NCI-H187 (cell line): ENCODE data around the gene TMEM168.
A peak's percentile ranks its signal among the peaks of the same experiment; 100 is the strongest.
"Not testable (repeated sequence)": the region's sequence is repeated elsewhere in the genome, so short reads cannot be mapped to it uniquely, and the experiment has no call there.

Experiments used
- DNase-seq, 2 experiments: peaks; one replicate each; lab custom pipeline; 2025; lab: John Stamatoyannopoulos, UW

Gene TMEM168, protein sequence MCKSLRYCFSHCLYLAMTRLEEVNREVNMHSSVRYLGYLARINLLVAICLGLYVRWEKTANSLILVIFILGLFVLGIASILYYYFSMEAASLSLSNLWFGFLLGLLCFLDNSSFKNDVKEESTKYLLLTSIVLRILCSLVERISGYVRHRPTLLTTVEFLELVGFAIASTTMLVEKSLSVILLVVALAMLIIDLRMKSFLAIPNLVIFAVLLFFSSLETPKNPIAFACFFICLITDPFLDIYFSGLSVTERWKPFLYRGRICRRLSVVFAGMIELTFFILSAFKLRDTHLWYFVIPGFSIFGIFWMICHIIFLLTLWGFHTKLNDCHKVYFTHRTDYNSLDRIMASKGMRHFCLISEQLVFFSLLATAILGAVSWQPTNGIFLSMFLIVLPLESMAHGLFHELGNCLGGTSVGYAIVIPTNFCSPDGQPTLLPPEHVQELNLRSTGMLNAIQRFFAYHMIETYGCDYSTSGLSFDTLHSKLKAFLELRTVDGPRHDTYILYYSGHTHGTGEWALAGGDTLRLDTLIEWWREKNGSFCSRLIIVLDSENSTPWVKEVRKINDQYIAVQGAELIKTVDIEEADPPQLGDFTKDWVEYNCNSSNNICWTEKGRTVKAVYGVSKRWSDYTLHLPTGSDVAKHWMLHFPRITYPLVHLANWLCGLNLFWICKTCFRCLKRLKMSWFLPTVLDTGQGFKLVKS

DNA sequence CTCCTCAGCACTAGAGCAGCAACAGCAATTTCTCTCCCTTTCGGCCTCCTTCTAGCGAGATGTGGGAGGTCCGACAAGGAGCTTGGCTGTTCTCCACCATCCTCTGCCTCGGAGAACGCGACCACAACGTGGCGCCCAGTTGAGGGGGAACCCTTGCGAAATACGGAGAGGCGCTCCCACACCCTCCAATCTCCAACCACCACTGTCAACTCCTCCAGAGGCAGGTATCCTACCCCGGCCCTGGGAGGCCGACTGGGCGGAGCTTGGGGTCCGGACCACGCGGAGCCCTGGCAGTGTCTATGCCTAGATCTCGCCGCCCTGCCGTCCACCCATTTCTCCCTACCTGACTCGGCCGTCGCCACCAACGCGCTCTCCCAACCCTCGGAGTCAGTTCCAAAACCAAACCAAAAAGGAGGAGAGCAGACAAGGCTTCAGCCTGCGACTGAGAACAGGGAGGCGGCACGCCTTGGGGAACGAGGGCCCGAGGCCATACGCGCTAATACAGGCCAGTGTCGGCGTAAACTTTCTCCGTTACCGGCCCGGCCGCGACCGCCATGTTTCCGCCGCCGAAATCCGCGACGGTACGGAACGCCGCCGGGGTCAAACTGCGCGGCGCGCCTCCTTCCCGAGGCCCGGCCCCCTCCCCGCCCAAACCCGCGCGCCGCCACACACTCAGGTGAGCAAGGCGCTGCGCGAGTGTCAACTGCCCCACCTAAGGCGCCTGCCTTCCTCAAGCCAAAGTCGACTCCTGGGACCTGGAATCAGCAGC is at the start of gene TMEM168:
TMEM168 (minus strand) TSS at position 577 of the 769 bp plus-strand sequence. CDS start 5,568 bp downstream, outside the sequence.
- peak; percentile 81 to 91 for DNase-seq

DNA sequence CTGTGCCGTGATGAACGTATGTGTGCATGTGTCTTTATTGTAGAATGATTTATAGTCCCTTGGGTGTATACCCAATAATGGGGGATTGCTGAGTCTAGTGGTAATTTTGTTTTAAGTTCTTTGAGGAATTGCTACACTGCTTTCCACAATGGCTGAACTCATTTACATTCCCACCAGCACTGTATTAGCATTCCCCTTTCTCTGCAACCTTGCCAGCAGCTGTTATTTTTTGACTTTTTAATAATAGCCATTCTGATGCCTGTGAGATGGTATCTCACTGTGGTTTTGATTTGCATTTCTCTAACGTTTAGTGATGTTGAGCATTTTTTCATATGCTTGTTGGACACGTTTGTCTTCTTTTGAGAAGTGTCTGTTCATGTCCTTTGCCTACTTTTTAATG is 45.7 kb upstream of the TMEM168 start:
- not testable (repeated sequence) for DNase-seq

DNA sequence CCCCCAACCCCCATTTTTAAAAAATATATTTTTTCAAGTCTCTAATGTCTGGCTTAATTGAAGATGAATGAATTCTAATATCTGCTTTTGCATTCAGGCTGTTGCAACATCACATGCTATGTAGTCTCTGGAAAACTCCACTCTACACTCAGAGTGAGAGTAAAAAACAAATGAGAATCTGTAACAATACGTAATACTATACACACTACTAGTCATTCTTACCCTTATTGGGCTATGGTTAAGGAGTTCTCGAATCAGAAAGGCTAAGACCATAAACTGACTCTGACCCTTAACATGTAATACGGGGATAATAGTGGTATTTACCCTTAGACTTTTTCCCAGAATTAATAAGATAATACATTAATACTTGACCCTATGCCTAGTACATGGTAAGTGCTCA is 42.9 kb upstream of the TMEM168 start:
- no peak for DNase-seq

DNA sequence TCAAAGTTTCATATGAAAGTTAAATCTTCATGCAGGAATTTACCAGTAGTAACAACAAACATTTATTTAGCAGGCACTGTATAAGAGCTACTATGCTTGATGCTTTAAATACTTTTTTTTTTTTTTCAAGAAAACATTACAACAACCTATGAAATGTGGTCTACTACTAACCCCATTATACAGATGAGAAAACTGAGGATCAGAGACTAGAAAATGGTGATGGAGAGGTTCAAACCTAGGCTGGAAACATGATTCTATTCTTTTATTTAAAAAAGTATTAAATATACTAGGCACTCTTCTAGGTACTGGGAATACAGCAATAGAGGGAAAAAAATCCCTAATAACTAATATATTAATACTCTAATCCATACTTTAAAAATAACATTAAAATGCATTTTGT is 40.6 kb upstream of the TMEM168 start:
- no peak for DNase-seq

DNA sequence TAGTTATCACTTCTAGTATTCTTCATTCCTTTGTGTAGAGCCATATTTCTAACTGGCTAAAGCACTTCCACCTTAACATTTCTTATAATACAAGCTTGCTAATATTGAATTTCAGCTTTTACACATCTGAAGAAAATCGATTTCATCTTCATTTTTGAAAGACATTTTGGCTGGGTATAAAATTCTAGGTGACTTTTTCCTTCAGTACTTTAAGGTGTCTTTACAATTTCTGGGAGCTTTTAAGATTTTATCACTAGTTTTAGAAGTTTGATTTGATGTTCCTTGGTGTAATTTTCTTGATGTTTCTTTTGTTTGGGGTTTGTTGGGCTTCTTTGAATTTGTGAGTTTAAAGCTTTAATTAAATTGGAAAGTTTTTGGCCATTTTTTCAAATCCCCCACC is 38.5 kb upstream of the TMEM168 start:
- DNase-seq, result no peak

DNA sequence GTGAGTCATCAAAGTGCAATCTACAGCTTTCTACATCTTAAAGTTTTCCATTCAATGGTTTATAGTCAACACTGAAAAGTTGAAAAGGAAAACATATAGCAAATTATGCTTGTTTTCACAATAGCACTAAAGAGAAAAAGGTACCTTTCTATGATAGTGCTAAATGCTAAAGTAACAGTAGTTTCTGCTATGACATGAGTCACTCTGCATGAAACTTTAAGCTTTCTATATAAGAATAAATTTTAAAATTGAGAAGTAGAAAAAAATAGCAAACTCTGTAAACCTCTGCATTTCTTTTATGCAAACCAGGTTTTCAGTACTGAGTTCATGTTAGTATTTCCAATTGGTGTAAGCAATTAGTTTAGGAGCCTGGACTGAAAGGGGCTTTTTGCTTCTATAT is 31.2 kb upstream of the TMEM168 start:
- DNase-seq, result no peak

DNA sequence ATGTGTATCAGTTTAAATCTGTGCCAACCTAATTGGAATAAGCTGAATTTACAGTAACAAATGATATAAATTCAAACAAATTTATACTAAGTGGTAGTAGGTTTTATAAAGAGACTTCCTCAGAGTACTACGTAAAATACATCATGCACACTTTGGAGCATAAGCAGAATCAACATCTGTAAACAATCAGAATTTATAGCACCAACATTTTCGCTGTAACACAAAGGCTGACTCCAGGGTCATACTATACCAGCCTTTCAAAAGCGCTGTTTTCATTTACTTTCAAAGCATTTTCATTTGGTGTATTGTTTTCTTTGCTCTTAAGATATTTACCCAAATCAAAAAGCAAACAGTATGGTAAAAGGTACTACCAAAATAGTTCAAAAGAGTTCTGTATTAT is 29.3 kb upstream of the TMEM168 start:
- DNase-seq, result no peak

DNA sequence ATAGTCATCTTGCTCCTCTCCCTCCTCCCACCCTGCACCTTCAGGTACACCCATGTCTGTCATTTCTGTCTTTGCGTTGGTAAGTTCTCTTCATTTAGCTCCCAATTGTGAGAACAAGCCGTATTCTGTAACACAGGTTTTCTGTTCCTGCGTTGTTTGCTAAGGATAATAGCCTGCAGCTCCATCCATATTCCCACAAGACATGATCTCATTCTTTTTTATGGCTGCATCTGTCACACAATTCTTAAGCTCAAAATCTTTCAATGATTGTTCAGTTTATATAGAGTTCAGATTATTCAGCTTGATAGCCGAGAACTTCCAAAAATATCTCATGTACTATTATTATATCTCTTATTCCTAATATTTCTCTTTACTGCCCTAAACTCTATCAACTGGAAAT is 16.0 kb upstream of the TMEM168 start:
- DNase-seq, result no peak

DNA sequence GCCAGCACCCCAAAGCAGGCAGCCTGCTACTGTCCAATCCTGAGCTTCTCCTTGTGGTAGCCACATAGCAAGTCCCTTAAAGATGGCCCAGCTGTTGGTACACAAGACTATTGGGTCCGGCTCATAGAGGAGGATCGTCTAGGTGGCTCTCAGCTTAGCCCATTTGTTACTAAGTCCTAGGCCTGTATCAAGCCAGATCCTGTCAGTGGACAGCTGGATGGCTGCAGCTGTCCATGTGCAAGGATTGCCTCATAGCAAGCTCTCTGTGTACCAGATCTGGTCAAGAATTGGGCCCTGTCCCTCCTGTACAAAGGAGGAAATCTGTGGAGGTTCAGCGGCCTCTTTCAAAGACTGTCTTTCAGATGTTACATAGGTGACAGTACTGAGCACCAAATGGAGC is 12.2 kb upstream of the TMEM168 start:
- DNase-seq, result no peak

DNA sequence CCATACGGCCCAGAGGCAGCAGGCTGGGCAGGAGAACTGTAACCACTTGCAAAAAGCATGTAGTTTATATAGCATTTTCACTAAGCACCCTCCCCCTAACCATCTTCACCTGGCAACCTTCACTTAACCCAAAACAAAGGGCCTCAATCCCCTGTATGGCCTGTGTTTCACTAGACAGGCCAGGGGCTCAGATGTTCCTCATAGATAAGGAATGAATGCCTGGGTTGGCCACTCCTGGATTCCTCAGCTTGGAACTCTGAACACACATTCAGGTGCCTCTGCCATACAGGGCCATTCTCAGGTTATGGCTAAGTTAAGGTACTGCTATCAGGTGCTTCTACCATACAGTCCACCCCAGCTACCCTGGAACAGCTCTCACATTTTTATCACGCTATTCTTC is 10.3 kb upstream of the TMEM168 start:
- no peak for DNase-seq

DNA sequence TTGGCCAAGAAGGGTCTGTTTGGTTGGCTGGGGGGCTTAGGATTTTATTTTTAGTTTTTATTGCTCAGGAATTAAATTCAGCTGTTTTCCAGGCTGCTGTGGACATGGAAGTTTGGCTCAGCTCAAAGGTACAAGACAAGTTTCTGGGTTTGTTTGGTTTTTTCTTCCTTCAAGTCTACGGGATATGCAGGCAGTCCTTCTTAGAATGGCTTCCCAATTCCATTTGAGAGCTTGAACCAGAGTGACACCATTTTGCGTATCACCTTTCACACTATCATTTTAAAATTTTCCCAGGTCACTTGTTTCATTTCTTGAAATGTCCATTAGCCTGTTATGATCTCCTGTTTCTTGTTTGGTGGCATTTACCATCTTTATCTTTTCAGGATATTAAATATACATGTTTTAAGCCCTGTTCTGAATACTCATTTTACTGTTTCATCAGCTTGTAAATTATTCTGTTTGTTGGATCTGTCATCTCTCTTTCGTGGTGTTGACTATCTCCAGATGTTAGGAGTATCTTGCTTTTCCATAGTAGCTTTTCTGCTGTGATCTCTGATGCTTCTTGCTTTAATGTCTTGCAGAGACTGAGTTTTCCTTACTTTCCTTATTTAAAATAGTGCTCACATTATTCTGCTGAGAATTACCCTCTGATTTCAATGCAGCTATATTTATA is 9.4 kb upstream of the TMEM168 start:
- DNase-seq, result no peak

DNA sequence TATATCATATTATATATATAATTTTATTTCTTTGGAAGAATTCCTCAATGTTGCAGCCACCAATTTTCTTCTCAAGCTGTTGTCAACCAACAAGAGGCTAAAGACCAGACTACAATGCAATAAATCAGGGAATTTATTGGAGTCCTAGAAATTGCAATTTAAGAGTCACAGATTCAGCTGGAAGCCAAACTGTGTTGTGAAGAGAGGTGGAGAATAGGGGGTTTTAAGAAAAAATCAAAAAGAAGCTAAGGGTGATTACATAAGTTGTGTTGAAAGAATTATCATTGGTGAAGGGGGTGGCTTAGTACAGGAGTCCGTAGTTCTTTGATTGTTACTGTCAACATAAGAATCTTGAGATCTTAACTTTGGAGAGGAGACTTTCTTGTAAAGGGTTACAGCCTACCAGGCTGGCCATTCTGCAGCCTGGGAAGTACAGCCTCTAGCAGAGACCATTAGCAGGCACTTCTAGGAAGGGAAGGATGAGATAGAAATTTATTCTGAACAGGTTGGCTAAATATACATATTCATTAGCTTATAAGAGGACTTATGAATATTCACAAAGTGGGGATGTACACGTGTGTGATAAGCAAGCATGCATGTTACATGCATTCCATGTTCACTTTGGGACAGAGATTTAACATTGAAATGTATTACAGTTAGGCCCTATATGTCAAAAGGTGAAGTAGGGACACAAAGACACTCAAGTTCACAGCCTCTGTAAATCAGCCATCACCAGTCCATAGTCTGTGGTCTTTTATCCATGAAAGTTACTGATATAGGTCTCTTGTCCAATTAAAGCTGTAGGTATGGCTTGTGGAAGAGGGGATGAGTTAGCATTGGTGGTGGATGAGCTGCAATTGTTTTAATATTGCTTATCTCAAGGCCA is 8.3 kb upstream of the TMEM168 start:
- DNase-seq, result no peak

DNA sequence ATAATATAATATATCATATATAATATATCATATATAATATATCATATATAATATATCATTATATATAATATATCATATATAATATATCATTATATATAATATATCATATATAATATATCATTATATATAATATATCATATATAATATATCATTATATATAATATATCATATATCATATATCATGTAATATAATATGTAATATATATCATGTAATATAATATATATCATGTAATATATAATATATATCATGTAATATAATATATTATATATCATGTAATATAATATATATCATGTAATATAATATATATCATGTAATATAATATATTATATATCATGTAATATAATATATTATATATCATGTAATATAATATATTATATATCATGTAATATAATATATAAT is 6.4 kb upstream of the TMEM168 start:
- DNase-seq, result not testable (repeated sequence)

DNA sequence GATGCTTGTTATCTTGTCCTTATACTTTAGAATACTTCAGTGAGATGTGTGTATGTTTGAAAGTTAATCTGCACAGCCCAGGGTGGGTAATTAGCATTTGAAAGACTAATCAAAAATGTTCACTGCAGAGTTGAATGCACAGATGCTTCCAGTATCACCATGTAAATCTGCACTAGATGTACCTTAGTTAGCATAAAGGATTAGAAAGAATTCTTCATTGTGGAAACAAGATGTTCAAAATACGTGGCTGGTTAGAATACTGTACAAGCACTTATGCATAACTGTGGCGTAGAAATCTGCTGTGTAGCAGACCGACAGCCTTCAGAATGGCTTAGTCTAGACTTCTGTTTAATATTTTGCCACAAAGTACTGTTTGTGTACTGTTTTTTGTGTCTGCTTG is 2.2 kb upstream of the TMEM168 start:
- DNase-seq, result no peak

DNA sequence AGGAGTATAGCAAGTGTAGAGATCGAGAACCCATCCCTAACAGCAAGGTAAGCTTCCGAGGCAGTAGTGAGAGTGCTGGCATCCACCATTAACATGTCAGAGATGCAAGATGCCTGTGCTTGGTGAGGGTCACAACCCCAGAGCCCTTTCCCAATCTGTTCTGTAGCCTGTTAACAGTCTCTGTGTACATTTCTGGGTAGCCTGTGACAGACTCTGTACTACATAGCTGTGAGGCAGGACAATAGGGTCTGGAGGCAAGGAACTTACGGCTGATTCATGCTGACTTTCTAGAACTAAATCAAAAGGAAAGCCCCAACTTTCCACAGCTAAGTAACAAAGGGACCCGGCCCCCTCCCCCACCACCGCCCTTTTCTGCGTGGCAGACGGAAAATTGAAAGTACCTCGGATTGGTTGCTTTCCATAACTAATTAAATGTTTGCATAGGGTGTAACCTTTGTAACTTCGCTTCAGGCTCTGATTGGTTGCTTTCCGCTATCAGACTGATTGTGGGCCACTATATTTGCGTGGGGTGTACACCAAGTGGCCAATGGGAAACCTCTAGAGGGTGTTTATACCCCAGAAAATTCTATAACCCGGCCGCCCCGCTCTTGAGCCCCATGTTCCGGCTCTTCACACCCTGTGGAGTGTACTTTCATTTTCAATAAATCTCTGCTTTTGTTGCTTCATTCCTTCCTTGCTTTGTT is 1.4 kb upstream of the TMEM168 start:
- no peak for DNase-seq

DNA sequence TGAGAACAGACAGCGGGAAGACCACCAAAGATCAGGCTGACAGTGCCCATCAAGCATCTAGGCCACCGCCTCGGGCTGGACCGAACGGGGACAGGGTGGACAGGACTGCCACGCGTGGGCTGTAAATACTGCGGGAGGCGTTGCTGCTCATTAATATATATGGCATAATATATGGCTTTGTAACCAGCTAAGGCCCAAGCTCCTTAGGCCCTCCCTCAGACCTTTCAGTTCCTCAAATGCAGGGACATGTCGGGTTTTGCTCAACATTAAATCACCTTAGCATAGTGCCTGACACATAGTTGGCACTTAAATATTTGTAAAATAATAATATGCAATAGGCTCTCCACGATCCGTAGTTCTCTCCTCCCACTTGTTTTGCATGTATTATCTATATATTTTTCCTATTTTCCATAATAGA is 402 bp upstream of the TMEM168 start:
- no peak for DNase-seq

DNA sequence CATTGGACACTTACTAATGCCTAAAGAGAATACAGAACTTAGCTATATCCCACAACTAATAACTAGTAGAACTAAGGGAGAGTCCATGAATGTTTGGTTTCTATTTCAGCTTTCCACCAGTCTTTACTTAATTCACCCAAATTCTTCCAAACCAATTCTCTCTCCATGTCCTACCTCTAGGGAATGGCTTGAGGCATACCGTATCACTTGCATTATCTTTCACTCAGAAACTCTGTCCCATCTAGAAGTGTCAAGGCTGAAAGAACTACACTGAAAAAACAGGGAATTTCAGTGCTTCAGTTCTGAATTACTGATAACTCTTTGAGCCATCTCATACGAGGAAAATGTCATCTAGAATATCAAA is 758 bp downstream of the TMEM168 start:
- no peak for DNase-seq

DNA sequence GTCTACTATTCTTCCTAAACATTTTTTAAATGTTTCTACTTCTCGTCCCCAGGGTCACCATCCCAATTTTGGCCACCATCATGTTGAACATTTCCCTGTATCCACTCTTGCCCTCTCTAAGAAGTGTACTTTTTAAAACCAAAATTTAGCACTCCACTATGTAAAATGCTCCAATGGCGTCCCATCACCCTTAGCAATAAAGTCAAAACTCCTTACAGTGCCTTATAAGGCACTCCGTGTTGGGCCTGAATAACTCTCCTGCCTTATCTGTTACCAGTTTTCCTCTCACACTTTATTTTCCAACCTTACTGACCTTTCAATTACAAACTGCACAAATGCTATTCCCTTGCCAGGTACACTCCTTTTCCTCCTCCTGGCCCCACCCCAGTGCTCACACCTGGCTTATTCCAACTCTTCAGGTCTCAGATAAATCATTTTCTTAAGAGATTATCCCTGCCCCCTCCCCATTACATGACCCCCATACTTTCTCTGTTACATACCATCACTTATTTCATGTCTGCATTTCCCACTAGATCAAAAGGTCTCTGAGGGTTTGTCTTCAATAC is 1.3 kb downstream of the TMEM168 start:
- DNase-seq, result no peak

DNA sequence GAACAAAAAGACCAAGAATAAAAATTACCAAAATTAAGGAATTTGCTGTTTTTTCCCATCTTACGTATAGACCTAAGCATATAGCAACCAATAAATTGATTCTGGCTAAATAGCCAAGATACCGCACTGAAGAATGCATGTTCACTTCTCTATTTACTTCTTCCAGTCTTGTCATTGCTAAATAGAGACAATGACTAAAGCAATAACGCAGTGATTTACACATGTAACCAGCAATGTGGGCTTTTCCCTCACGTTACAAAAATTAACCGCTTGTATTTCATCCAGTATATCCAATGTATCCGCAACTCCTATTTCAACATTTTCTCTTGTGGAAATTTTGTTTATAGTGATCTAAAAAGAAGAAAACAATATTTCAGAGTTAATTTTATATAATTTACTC is 5.6 kb downstream of the TMEM168 start:
- no peak for DNase-seq

DNA sequence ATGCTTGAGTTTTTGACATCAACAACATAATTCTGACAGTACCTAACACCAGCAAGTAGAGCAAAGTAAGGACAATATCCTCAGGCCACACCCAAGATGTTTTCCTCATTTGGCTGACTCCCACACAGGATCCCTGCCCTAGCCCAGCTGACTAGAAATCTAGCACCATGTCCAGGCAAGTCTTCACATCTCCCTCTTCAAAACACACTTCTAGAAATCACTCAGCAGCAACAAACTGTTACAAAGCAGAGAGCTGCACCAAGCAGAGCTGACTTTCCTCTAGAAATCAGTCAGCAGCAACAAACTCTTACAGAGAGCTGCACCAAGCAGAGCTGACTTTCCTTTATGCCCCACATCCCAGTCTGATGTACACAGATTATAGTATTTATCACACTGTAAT is 7.7 kb downstream of the TMEM168 start:
- no peak for DNase-seq
